GM18526 (cell line): ENCODE results near the gene WASF2.

Experiments
- POLR2A ChIP-seq: IDR thresholded peaks from 3 replicates; pipeline ENCODE4 v1.6.1; 2011; ENCODE audit not compliant: insufficient read length; ENCODE audit errors: extremely low read depth

Gene WASF2

GRCh38 chr1:27367160-27367650, 122.8 kb downstream of the WASF2 start:
- TF ChIP-seq POLR2A = no peak

- TF ChIP-seq POLR2A = no peak
These were observed 123.4 kb downstream of the WASF2 start, which contains the start of gene MAP3K6 for GRCh38 chr1:27366411-27367159. MAP3K6 (minus strand) TSS chr1:27366961; CDS start chr1:27366597, 364 bp downstream.

GRCh38 chr1:27366113-27366410, 123.9 kb downstream of the WASF2 start:
- no peak for TF ChIP-seq POLR2A

GRCh38 chr1:27365372-27366112, 124.4 kb downstream of the WASF2 start:
- TF ChIP-seq POLR2A = peak; percentile 29

GRCh38 chr1:27364696-27365371, 125.1 kb downstream of the WASF2 start:
- TF ChIP-seq POLR2A = no peak

- no peak for TF ChIP-seq POLR2A
These were observed 125.9 kb downstream of the WASF2 start for GRCh38 chr1:27363766-27364695.

GRCh38 chr1:27361553-27361952, 128.4 kb downstream of the WASF2 start:
- no peak for TF ChIP-seq POLR2A

- no peak for TF ChIP-seq POLR2A
These were observed 128.9 kb downstream of the WASF2 start for GRCh38 chr1:27361044-27361402.

GRCh38 chr1:27360159-27361043, 129.6 kb downstream of the WASF2 start:
- no peak for TF ChIP-seq POLR2A

GRCh38 chr1:27359822-27360158, 130.2 kb downstream of the WASF2 start:
- TF ChIP-seq POLR2A = no peak

- TF ChIP-seq POLR2A = no peak
These were observed 131.0 kb downstream of the WASF2 start for GRCh38 chr1:27358928-27359313.

- no peak for TF ChIP-seq POLR2A
These were observed 131.7 kb downstream of the WASF2 start for GRCh38 chr1:27358038-27358927.

- no peak for TF ChIP-seq POLR2A
These were observed 132.5 kb downstream of the WASF2 start for GRCh38 chr1:27357281-27358037.
